ENCODE results near the gene RARRES2. TPM values are rescaled to one million over a fixed set of nuclear protein-coding genes. Genes with fewer than 3 reads are reported as not detected.
"Not testable (repeated sequence)": the region's sequence is repeated elsewhere in the genome, so short reads cannot be mapped to it uniquely, and the experiment has no call there.

RARRES2 gene
- total RNA-seq, 1 donor from 2014 or later = not detected

DNA sequence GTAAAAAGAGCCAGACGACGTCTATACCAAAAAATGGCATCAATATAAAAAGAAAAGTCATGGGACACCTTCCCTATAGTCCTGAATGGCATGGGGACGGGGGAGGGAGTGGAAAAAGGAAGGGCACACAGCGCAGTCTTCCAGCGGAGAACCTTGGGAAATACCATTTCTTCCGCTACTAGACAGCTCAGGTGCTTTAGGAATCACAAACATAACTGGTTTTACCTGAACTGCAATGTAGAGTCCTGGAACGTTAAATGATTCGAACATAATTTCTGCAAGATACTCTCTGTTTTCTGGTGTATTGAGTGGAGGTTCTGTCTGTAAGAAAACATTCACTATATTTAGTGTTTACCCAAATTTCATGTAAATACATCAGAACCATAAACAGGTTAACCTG is 46.4 kb downstream of the RARRES2 start:
- intact Hi-C loops (cut with micrococcal nuclease); DNase-seq (ENCODE audit: low spot score); H3K27me3 Mint-ChIP-seq (ENCODE audit: insufficient read depth); H3K9me3 Mint-ChIP-seq; H3K36me3 Mint-ChIP-seq (ENCODE audit: low read depth); H3K4me1 Mint-ChIP-seq (ENCODE audit: low read depth); H3K27ac Mint-ChIP-seq; H3K4me3 Mint-ChIP-seq: not testable (repeated sequence)

- H3K27me3 Mint-ChIP-seq (ENCODE audit: insufficient read depth); H3K27ac Mint-ChIP-seq; H3K36me3 Mint-ChIP-seq (ENCODE audit: low read depth); H3K9me3 Mint-ChIP-seq; DNase-seq (ENCODE audit: low spot score); intact Hi-C loops (cut with micrococcal nuclease); H3K4me3 Mint-ChIP-seq: not testable (repeated sequence)
- H3K4me1 Mint-ChIP-seq (ENCODE audit: low read depth) = peaks cover 12% of the 10 kb centered on the region
These were observed 51.1 kb downstream of the RARRES2 start for GRCh38 chr7:150290317-150290716.

GRCh38 chr7:150288816-150289215 is 52.6 kb downstream of the RARRES2 start:
- H3K4me3 Mint-ChIP-seq; H3K27ac Mint-ChIP-seq; H3K36me3 Mint-ChIP-seq (ENCODE audit: low read depth); H3K9me3 Mint-ChIP-seq; H3K27me3 Mint-ChIP-seq (ENCODE audit: insufficient read depth); DNase-seq (ENCODE audit: low spot score): not testable (repeated sequence)
- peaks cover 12% of the 10 kb centered on the region for H3K4me1 Mint-ChIP-seq (ENCODE audit: low read depth)
- intact Hi-C loops (cut with micrococcal nuclease) = loop anchor here (5.0 kb wide), 1 partner anchor 33 kb away; the partner anchor contains the start of genes ACTR3C and LRRC61

Other genes starting within 250 kb of the RARRES2 start
- 24.9 and 26.1 TPM in 2 replicates for gene LRRC61, start 18.3 kb downstream of the RARRES2 start, total RNA-seq
- 8.2 and 9.8 TPM in 2 replicates for gene ACTR3C, start 18.1 kb downstream of the RARRES2 start, total RNA-seq
- gene REPIN1, start 27.2 kb upstream of the RARRES2 start, total RNA-seq = 67.2 and 67.4 TPM in 2 replicates
- 3.9 and 4.5 TPM in 2 replicates for gene ZNF775, start 37.7 kb upstream of the RARRES2 start, total RNA-seq
- 9.2 and 9.4 TPM in 2 replicates for gene GIMAP8, start 109.0 kb upstream of the RARRES2 start, total RNA-seq
- gene GIMAP7, start 173.2 kb upstream of the RARRES2 start, total RNA-seq = 46.9 and 55.1 TPM in 2 replicates
- gene GIMAP4, start 225.8 kb upstream of the RARRES2 start, total RNA-seq = 84.2 and 87.4 TPM in 2 replicates